PFSK-1 (cell line): ENCODE data around the gene BTBD1.

Source experiments
- FOXP2 ChIP-seq: optimal IDR thresholded peaks from 2 replicates; pipeline ENCODE3; 2011; ENCODE audit warnings: borderline replicate concordance, control low read depth, inconsistent platforms; ENCODE audit not compliant: insufficient read depth; ENCODE audit errors: extremely low read length, extremely low read depth
- POLR2AphosphoS5 ChIP-seq: IDR thresholded peaks from 2 replicates; pipeline ENCODE4 v1.6.1; 2012; ENCODE audit warnings: low read depth, mild to moderate bottlenecking, control low read depth, low read length, moderate library complexity
- SIN3A ChIP-seq: IDR thresholded peaks from 2 replicates; pipeline ENCODE4 v1.6.1; 2012; ENCODE audit warnings: mild to moderate bottlenecking, low read length, moderate library complexity, borderline replicate concordance; ENCODE audit not compliant: insufficient read depth
- TAF1 ChIP-seq: IDR thresholded peaks from 2 replicates; pipeline ENCODE4 v1.6.1; 2012; ENCODE audit warnings: low read length, control low read depth, borderline replicate concordance; ENCODE audit not compliant: insufficient read depth
- TF ChIP-seq, protein P1 (sequence below), 2 experiments: IDR thresholded peaks; 2 replicates each; pipeline versions ENCODE4 v1.6.1 to v1.8.0; 2011 to 2012; ENCODE audit warnings: low read depth in 2 of 2, low read length in 2 of 2, control low read depth in 1 of 2, inconsistent platforms in 1 of 2, mild to moderate bottlenecking in 1 of 2, moderate library complexity in 1 of 2; ENCODE audit not compliant: insufficient read depth in 1 of 2

BTBD1 gene

DNA sequence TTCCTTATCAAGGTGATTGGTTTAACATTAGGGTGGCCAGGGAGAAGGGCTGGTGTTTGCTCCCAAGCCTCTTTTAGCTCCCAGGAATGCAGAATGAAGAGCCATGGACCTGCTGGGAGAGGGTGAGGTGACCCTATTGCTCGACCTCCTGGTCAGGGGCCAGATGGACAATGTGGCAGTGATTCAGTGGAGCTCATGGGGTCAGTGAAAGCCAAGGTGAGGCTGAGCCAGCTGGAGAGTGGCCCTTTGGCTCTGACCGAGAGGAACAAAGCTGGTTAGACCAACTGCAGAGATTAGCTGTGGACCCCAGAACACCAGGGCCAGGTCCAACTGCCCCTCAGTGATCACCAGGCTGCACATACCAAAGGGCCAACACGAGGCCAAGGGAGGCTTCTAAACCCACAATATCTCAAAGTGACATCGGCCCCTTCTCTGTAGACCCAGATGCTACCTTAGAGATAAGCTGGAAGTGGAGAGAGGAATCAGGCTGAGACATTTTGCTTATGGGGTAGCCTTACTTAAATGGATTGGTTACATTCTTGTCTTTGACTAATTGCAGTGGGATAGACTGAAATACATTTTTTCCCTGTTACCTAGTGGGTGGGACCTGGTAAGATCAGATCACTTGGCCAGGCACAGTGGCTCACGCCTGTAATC is 15.8 kb upstream of the BTBD1 start:
- no peak for TF ChIP-seq SIN3A
- TF ChIP-seq TAF1: no peak
- TF ChIP-seq, protein P1, sequence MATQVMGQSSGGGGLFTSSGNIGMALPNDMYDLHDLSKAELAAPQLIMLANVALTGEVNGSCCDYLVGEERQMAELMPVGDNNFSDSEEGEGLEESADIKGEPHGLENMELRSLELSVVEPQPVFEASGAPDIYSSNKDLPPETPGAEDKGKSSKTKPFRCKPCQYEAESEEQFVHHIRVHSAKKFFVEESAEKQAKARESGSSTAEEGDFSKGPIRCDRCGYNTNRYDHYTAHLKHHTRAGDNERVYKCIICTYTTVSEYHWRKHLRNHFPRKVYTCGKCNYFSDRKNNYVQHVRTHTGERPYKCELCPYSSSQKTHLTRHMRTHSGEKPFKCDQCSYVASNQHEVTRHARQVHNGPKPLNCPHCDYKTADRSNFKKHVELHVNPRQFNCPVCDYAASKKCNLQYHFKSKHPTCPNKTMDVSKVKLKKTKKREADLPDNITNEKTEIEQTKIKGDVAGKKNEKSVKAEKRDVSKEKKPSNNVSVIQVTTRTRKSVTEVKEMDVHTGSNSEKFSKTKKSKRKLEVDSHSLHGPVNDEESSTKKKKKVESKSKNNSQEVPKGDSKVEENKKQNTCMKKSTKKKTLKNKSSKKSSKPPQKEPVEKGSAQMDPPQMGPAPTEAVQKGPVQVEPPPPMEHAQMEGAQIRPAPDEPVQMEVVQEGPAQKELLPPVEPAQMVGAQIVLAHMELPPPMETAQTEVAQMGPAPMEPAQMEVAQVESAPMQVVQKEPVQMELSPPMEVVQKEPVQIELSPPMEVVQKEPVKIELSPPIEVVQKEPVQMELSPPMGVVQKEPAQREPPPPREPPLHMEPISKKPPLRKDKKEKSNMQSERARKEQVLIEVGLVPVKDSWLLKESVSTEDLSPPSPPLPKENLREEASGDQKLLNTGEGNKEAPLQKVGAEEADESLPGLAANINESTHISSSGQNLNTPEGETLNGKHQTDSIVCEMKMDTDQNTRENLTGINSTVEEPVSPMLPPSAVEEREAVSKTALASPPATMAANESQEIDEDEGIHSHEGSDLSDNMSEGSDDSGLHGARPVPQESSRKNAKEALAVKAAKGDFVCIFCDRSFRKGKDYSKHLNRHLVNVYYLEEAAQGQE (IDR thresholded peaks at IDR 0.05; ENCODE audit: insufficient read depth in 1 of 2, low read depth in 2 of 2, low read length in 2 of 2): no peak
- TF ChIP-seq POLR2AphosphoS5: no peak
- no peak for TF ChIP-seq FOXP2

DNA sequence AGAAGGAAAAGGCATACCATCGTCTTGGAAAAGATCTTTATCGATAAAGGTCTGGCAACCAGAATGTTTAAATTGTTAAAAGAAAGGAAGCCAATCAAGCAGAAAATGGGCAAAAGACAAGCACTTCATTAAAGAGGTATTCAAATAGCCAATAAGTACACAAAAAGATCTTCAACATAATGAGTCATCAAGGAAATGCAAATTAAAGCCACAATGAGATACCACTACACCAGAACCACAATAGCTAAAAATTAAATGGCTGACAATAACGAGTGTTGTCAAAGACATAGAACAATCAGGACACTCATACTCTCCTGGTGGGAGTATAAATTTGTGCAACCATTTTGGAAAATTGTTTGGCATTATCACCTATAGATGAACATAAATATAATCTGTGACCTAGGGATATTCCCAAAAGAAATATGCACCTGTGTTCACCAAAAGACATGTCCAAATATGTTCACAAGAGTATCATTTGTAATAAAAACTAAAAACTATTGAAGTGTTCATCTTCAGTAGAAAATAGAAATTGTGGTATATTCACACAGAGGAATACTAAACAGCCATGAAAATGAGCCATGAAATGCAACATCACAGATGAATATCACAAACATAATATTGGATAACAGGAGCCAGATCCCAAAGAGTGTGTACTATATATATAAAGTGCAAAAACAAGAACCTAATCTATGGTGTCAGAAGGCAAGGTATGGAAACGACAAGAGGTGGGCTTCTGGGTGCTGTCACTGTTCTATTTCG is 14.4 kb upstream of the BTBD1 start:
- TF ChIP-seq, protein P1 (IDR thresholded peaks at IDR 0.05; ENCODE audit: insufficient read depth in 1 of 2, low read depth in 2 of 2, low read length in 2 of 2): no peak

DNA sequence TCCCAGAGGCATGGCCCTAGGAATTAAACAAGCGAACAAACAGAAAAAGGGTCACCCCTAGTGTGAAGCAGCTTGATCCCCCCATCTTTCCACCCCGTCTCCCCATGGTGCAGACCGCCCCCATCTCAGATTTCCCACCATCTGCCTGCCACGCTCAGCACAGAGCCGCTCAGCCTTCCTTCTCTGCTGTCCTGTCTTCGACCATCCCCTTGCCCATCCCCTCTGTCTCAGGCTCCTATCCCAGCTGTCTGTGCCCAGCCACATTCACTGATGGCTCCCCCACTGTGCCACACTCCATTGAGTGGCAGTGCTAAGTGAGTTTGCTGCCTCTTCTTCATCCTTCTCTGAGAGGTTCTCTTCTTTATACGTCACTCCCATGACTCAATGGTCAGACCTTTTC is 11.7 kb upstream of the BTBD1 start:
- TF ChIP-seq FOXP2: no peak
- TF ChIP-seq, protein P1 (IDR thresholded peaks at IDR 0.05; ENCODE audit: insufficient read depth in 1 of 2, low read depth in 2 of 2, low read length in 2 of 2): no peak
- no peak for TF ChIP-seq SIN3A
- no peak for TF ChIP-seq POLR2AphosphoS5
- no peak for TF ChIP-seq TAF1

DNA sequence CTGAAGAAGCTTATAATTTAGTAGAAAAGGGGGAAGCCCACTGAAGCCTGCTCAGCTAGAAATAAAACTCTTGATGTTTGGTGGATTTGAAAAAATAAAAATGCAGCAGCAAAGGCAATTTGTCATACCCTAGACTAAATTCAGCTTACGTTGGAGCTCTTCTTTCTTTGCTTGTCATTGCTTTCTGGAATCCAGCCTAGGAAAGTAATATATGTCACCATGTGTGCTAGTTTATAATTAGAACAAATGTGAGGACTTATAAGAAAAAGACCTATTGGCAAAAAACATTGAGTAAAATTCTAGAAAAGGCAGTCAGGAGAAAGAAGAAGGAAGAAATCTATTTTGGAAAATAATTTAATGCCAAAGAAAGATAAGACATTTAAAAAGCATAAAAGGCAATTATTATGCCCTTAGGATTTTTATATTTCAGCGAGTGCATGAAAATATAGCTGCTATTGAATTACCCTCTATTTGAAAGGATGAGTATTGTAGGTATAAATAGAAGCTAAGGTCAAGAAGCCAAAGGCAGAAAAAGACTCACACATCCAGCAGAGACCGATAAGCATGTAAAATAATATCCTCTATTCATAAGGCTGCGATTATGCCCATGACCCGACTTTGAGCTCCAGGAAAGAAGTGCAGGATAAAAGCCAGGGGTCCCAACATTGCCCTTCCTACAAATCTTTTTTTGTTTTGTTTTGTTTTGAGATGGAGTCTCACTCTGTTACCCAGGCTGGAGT is 10.6 kb upstream of the BTBD1 start:
- TF ChIP-seq SIN3A: no peak
- TF ChIP-seq, protein P1 (IDR thresholded peaks at IDR 0.05; ENCODE audit: insufficient read depth in 1 of 2, low read depth in 2 of 2, low read length in 2 of 2): no peak
- TF ChIP-seq POLR2AphosphoS5: no peak
- no peak for TF ChIP-seq FOXP2
- TF ChIP-seq TAF1: no peak
